Muscle of back (tissue), 13 donors: ENCODE measurements around the gene ELK4. TPM values are rescaled to one million over a fixed set of nuclear protein-coding genes. Genes with fewer than 3 reads are reported as not detected.

Source experiments
- DNase-seq, 3 donors: peaks; one replicate each; pipeline versions ENCODE4 v3.0.0 to v3.0.0-alpha.2; 2013
- long read RNA-seq, 9 donors: transcript quantifications; one replicate each; lab custom pipeline, GENCODE V29; 2026
- polyA plus RNA-seq, 10 donors: library from polyadenylated mRNA; unstranded; fragments of 120-200 nt; gene quantifications; one replicate each; pipeline ENCODE4 v1.2.1, GENCODE V29; 2013; ENCODE audit not compliant: insufficient read length in 10 of 10

Gene ELK4, protein sequence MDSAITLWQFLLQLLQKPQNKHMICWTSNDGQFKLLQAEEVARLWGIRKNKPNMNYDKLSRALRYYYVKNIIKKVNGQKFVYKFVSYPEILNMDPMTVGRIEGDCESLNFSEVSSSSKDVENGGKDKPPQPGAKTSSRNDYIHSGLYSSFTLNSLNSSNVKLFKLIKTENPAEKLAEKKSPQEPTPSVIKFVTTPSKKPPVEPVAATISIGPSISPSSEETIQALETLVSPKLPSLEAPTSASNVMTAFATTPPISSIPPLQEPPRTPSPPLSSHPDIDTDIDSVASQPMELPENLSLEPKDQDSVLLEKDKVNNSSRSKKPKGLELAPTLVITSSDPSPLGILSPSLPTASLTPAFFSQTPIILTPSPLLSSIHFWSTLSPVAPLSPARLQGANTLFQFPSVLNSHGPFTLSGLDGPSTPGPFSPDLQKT
- polyA plus RNA-seq: 10 to 100 TPM; 12.2 to 24.7 (median 17.6) TPM
- long read RNA-seq, donor 1, partial matches to known transcripts: 8 of 12 reads
- long read RNA-seq, donor 1, other reads (novel, unspliced or antisense): 0 of 12 reads
- long read RNA-seq, donor 2, partial matches to known transcripts: 8 of 9 reads
- long read RNA-seq, donor 2, other reads (novel, unspliced or antisense): 0 of 9 reads
- long read RNA-seq, donor 3: 0 reads
- long read RNA-seq, donor 4, full-length matches to known transcripts: 6 of 6 reads
- long read RNA-seq, donor 4, partial matches to known transcripts: 0 of 6 reads
- long read RNA-seq, donor 4, other reads (novel, unspliced or antisense): 0 of 6 reads
- long read RNA-seq, donor 5, full-length matches to known transcripts: 5 of 14 reads
- long read RNA-seq, donor 5, partial matches to known transcripts: 9 of 14 reads
- long read RNA-seq, donor 5, other reads (novel, unspliced or antisense): 0 of 14 reads
- long read RNA-seq, donor 6, partial matches to known transcripts: 17 of 21 reads
- long read RNA-seq, donor 6, other reads (novel, unspliced or antisense): 0 of 21 reads
- long read RNA-seq, donor 7, full-length matches to known transcripts: 5 of 12 reads
- long read RNA-seq, donor 7, partial matches to known transcripts: 7 of 12 reads
- long read RNA-seq, donor 7, other reads (novel, unspliced or antisense): 0 of 12 reads
- long read RNA-seq, donor 8, partial matches to known transcripts: 6 of 9 reads
- long read RNA-seq, donor 8, other reads (novel, unspliced or antisense): 0 of 9 reads
- long read RNA-seq, donor 9, partial matches to known transcripts: 0 of 3 reads
- long read RNA-seq, donor 9, other reads (novel, unspliced or antisense): 0 of 3 reads

GRCh38 chr1:205631768-205632668 is at the start of gene ELK4:
Gene ELK4 (minus strand): TSS chr1:205632011. CDS start chr1:205623882, 8,129 bp downstream.
- peak; percentile 99 for DNase-seq

DNA sequence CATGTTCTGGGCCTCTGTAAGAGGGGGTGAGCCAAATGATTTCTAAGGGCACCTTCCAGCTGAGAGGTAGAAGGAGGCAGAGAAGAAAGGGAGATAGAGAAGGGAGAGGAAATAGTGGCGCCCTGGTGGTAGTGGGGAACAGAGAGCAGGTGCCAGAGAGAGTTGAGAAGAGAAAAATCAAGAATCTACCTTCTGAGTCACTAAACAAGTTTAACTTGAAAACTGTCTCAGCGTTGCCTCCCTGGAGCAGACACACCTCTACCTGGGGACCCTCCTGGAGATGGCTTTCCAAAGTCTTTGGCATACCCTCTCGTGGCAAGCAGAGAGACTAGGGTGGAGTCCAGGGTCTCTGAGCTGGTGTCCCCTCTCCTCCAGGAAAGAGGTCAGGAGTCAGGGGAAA is 49.6 kb upstream of the ELK4 start:
- no peak for DNase-seq

DNA sequence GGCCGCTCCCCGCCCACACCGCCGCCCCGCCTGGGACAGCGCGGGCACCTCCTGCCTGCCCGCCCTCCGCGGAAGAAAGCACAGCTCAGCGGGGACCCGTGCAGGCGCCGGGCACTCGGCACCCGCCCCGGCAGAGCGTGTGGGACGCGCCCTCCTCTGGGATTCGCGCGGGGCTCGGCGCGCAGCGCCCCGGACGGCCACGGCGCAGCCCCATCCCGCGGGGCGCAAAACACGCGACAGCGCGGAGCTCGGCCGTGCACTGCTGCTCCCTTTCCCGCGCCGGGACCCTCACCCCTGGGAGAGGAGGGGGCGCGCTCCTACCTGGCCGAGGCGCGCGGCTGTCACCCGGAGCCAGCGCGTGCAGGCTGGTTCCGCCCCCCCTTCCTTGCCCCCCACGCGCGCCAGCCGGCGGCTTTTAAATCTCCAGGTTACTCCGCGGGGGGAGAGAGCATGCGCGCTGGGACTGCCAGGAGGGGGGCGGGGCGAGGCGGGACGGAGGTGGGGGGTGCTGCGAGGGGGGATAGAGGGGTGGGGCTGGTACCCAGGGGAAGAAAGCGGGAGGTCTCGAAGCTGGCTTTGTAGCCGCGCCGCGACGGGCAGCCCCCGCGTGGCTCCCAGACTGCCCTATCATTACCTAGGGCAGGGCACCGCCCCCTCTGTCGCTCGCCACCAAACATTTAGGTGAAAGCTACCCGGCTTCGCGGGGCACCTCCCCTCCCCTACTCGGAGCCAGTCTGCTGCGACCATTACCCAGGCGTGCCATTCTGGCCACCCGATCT is 48.5 kb upstream of the ELK4 start, which contains the start of gene SLC45A3:
TSS of gene SLC45A3 (minus strand) at position 437 of the 779 bp plus-strand sequence. CDS start 15,853 bp downstream, outside the sequence.
- DNase-seq: peak in 1 of 3 donors; percentile 45

- peak in 1 of 3 donors; percentile 56 for DNase-seq
Observed at GRCh38 chr1:205678286-205679111, 46.7 kb upstream of the ELK4 start.

DNA sequence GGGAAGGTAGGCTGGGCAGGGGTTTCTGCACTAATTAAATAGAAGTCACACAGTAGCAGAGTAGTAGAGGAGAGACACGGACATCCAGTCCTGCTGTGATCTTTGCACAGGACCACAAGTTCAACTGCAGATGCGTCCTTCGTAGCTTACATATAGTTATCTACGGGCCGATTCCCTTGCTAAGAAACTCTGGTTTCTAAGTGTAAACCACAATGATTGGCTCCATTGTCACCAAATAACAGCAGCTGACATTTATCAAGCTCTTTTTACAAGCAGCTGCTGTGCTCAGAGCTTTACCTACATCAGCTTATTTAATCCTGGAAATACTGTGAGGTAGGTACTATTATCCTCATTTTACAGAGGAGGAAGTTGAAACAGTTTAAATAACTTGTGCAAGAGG is 45.4 kb upstream of the ELK4 start:
- DNase-seq: no peak

GRCh38 chr1:205676597-205676996 is 44.8 kb upstream of the ELK4 start:
- no peak for DNase-seq

DNA sequence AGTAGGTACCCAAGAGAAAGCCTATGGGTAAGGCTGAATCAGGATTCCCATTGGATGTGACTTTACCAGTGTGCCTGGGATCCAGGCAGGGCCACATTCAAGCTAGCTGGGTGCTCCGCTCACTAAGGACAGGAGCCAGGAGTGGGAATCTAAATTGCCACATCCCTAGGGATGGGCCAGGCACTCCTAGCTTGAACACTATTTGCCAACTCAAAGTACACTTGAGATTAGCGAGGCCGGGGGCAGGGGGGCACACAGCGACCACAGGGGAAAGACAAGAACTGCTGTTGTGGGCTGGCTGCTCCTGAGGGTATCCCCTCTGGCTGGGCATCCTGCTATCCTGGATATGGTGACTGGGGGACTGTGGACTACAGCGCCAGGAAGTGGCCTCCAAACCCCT is 44.2 kb upstream of the ELK4 start:
- no peak for DNase-seq

DNA sequence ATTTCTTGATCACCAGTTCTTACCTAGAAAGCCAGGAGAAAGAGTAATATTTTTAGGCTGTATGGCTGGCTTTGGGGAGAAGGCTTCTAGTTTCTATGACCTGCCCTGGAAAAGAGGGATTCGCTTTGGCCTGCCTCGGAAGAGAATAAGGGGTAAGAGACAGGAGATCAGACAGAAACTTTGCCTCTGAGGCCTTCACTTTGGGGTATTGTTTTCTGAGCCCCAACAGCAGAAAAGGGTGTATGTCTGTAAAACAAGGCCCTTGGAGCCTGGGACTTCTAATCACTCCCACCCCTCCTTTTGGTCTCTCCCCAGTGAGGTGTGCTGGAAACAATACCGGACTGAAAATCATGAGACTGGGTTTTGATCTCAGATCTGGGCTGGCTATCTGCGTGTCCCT is 43.4 kb upstream of the ELK4 start:
- DNase-seq: no peak

DNA sequence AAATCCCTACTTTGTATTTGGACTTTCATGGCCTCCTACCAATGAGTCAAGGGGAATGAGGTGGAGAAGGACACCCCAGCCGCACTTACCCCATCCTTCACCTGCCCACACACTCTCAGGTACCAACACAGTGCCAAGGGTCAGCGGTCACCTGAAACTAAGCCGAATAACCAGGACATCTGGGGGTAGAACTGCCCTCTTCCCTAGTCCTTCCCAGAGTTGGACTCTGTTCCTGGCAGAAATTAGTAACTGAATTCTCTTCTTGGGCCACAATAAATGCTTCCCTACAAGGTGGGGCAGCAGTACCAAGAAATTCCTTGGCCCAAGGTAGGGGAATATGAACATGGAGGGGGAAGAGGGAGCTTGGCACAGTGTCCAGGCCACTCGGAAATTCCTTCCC is 41.2 kb upstream of the ELK4 start:
- no peak for DNase-seq

DNA sequence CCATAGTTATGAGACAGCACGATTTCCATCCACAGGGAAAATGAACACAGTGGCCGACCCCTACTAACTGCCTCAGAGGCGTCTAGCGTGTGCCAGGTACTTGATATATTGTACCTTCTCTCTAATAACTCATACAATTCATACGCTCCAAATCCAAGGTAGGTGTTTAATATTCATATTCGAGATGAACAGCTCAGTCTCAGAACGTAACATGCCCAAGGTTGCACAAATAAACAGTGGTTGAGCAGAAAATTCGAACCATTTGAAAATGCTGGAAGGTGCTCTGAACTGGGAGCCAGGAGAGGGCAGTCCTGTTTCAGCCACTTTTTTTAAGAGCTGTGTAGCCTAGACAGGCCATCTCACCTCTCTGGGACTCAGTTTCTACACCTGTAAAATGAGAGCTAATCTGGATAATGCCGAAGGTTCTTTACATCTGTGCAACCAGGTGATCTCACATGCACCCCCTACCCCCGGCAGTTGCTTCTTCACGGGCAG is 40.6 kb upstream of the ELK4 start:
- DNase-seq: no peak

GRCh38 chr1:205670611-205671430 is 39.0 kb upstream of the ELK4 start:
- DNase-seq: no peak

- no peak for DNase-seq
Observed at GRCh38 chr1:205670150-205670446, 38.3 kb upstream of the ELK4 start.

DNA sequence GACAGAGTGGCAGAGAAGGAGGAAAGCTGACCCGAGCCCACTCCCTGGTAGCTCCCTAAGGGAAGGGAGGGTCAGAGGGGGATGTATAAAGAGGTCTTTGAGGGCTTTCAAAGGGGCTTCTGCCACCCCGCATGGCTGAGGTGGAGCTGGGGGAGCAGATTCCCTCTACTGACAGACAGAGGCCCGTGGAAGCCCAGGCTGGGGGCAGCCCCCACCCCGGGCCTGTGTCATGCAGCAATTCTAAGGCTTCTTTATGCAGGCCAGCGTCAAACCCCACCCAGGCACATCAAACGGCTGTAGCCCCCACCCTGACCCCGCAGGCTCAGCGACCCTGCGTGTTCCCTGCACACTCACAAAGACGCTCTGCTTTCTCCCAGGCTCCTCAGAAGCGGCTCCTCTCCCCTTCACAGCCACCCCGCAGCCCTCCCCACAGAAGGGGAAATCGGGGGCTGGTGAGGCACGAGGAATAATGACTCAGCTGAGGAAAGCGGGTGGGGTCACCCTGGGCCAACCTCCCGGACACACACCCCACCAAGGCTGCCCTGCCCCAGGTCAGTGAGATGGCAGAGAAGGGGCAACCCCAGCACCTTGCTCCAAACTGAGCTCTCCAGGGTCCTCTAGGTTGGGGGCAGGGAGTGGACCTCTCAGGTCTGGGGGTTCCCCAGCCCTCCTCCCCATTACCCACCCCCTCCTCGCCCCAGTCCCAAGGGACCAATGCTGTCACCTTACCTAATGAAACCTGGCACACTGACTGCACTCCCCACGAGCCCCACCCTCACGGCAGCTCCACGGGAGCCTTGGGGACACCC is 37.7 kb upstream of the ELK4 start:
- DNase-seq: no peak

DNA sequence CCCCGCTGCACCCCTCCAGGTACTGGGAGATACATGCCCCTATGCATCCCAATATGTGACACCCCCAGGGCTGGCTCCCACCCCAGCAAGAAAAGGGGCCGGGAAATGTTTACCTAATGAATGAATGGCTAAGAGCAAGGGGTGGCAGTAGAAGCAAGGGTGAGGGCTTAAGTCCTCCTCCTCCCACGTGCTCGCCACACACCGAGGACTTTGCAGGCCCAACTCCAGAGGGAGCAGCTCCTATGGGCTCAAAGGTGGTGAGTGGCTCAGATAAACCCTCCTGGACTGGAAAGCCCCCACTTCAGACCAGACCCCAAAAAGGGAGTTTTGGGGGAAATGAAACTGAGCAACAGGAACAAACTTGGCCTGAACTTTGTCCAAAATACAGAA is 37.1 kb upstream of the ELK4 start:
- no peak for DNase-seq

DNA sequence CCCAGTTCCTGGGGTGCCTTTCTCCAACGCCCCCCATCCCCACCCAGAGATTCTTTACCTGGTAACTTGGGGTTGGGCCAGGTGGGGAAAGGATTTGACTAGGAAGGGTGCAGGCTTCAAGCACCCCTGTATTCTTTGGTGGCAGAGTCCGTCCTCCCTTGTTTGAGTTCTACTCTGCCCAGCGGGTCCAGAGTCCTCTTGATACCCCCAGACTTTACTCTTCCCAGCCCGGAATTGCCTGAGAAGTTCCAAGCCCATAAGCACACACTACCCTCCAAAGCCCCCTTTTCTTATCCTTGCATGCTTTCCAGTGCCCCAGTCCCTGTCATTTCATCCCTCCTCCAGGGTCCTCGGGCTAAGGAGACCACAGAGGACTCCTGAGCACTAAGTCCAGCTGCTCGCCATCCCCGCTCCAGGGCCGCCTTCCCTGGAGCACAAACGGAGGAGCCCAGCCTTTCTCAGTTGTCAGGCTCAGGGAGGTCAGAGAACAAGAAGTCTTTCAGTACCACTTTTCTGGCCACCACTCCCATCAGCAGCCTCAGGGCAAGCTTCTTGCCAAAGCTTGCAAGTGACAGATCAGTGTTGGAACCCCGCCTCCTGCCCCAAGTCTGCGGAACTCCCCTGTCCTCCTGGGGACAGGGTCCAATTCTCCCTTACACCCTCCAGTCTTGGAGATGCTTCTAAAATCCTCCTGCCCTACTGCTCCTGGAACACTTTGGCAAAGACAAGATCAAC is 36.3 kb upstream of the ELK4 start:
- no peak for DNase-seq
